ENCODE data around the gene CLPTM1. TPM values are rescaled to one million over a fixed set of nuclear protein-coding genes. Genes with fewer than 3 reads are reported as not detected.
"Not testable (repeated sequence)": the region's sequence is repeated elsewhere in the genome, so short reads cannot be mapped to it uniquely, and the experiment has no call there.

The CLPTM1 gene
- total and polyA plus RNA-seq, 2 of the 8 experiments (the other 6 are each of a cell fraction or from before 2014, with no cell fraction given): 84.8 to 108 TPM

GRCh38 chr19:44913512-44914432, 41.4 kb upstream of the CLPTM1 start:
- peak overlapping the region; percentile 95; the same call in 1 of the 2 replicates for H3K18ac ChIP-seq (ENCODE audit: extremely low read depth, low read length)
- not testable (repeated sequence) for H3K23ac ChIP-seq (ENCODE audit: insufficient read length); H3K56ac ChIP-seq (replicated peaks; ENCODE audit: insufficient read length, low read depth, low read length); H2BK20ac ChIP-seq (ENCODE audit: low read length); H3K79me2 ChIP-seq (ENCODE audit: control insufficient read depth in 1 of 2, insufficient read depth in 2 of 2, low read length in 2 of 2); H2BK120ac ChIP-seq (replicated peaks; ENCODE audit: low read depth, low read length); H4K20me1 ChIP-seq (replicated peaks in 1 of 2; ENCODE audit: control insufficient read depth in 1 of 2, insufficient read depth in 2 of 2, low read length in 2 of 2); H3K23me2 ChIP-seq (ENCODE audit: low read depth, low read length); H4K8ac ChIP-seq (ENCODE audit: extremely low read depth, insufficient read depth, low read length); FAIRE-seq; H3K14ac ChIP-seq (ENCODE audit: insufficient read length); H2AFZ ChIP-seq (ENCODE audit: low read length); H3K27me3 ChIP-seq (replicated peaks in 1 of 4; ENCODE audit: control insufficient read depth in 3 of 4, extremely low read depth in 1 of 4, insufficient read depth in 3 of 4, low read length in 3 of 4); DNase-seq (ENCODE audit: low read depth in 1 of 2, low spot score in 2 of 2); H3K27ac ChIP-seq (ENCODE audit: low read depth, low read length); H3K79me1 ChIP-seq (ENCODE audit: low read depth, low read length); H3K36me3 ChIP-seq (ENCODE audit: control insufficient read depth in 2 of 4, insufficient read depth in 4 of 4, low read length in 3 of 4); H4K5ac ChIP-seq (ENCODE audit: insufficient read length, low read depth, low read length); H3K9me3 ChIP-seq (ENCODE audit: insufficient read depth in 2 of 2, low read depth in 1 of 2, low read length in 1 of 2)
- peak overlapping the region; percentile 83; the same call in 1 of the 2 replicates for H2BK5ac ChIP-seq (ENCODE audit: low read depth, low read length)
- peak overlapping the region; percentile 70 to 89 for H3K4me2 ChIP-seq (ENCODE audit: insufficient read depth in 1 of 2, low read depth in 2 of 2, low read length in 2 of 2)
- H4K91ac ChIP-seq (replicated peaks; ENCODE audit: insufficient read length, low read length): peak overlapping the region; percentile 17
- peak overlapping the region; percentile 41 to 76 (median 56) for H3K4me3 ChIP-seq (ENCODE audit: extremely low read depth in 1 of 4, insufficient read depth in 2 of 4, low read depth in 3 of 4, low read length in 4 of 4)
- ChIA-PET POLR2A (ENCODE audit: partially characterized antibody) (interaction anchor here (0.6 to 4.9 kb wide), 7 partner anchors 9 to 92 kb away, joined by 3 to 50 read pairs (median 4); partner anchors contain the start of genes APOE, CLPTM1 and TOMM40), CTCF (ENCODE audit: partially characterized antibody) (interaction anchor here (0.9 to 15.2 kb wide), 5 partner anchors 10 to 75 kb away, joined by 3 to 201 read pairs (median 13); partner anchors contain the start of gene CLPTM1)
- peaks cover 4 to 17% (median 6%) of the 10 kb centered on the region in 4 experiments for H3K4me1 ChIP-seq (replicated peaks in 1 of 4; ENCODE audit: control insufficient read depth in 3 of 4, insufficient read depth in 4 of 4, low read length in 3 of 4)
- peak overlapping the region; percentile 97; the same call in 1 of the 2 replicates for H2BK15ac ChIP-seq (ENCODE audit: low read length)
- 0 out of 2 replicates have a peak overlapping the region, but pooled peaks have one; percentile 48 for H2AK5ac ChIP-seq (ENCODE audit: low read depth, low read length)
- H3K4ac ChIP-seq (replicated peaks; ENCODE audit: insufficient read length, low read depth, low read length): peak overlapping the region; percentile 46
- 68% methylated on average over 22 of the region's 23 CpGs; no CpG with 5 or more reads in 1 of the 2 experiments for WGBS, 2 experiments (ENCODE audit: extremely low coverage in 1 of 2, insufficient coverage in 1 of 2, insufficient read length in 1 of 2, insufficient replicate concordance in 2 of 2, low coverage in 1 of 2, low lambda C conversion rate in 2 of 2, missing lambda C conversion rate in 1 of 2)
- H3K9ac ChIP-seq (replicated peaks in 1 of 4; ENCODE audit: extremely low read depth in 1 of 4, low read depth in 3 of 4, low read length in 3 of 4): peak overlapping the region in 1 of 4 experiments; percentile 8; a peak in 2 of 7 replicates
- 0 out of 2 replicates have a peak overlapping the region, but pooled peaks have one; percentile 75 for H2BK12ac ChIP-seq (ENCODE audit: low read depth, low read length)
